ENCODE results near the gene LPIN3. TPM values are rescaled to one million over a fixed set of nuclear protein-coding genes. Genes with fewer than 3 reads are reported as not detected.

Gene LPIN3
- total RNA-seq, 2 experiments from 2014 or later: 1.9 to 2.4 TPM

- DNase-seq: no peak
Measured at GRCh38 chr20:41379551-41379950, 38.9 kb downstream of the LPIN3 start.

GRCh38 chr20:41380551-41381193, 40.1 kb downstream of the LPIN3 start:
- intact Hi-C loops (cut with DNase I, micrococcal nuclease): no loop called here
- TF ChIP-seq CTCF (IDR thresholded peaks at IDR 0.05): no peak
- peaks cover 26% of the 10 kb centered on the region for H3K27me3 Mint-ChIP-seq
- Histone ChIP-seq H3K36me3 (ENCODE audit: insufficient read depth, low read length) (no peaks in the 10 kb centered on the region), H3K9me3 (ENCODE audit: control insufficient read depth in 1 of 2, insufficient read depth in 1 of 2, low read length in 2 of 2) (peaks cover 0 to 4% of the 10 kb centered on the region in 2 experiments), H3K27ac (ENCODE audit: low read depth in 1 of 2, low read length in 2 of 2) (no peak overlapping the region), H3K27me3 (ENCODE audit: control insufficient read depth in 1 of 2, insufficient read depth in 2 of 2, low read length in 2 of 2) (peaks cover 4 to 12% of the 10 kb centered on the region in 2 experiments), H3K4me1 (ENCODE audit: insufficient read depth, low read length) (no peaks in the 10 kb centered on the region), H3K4me3 (ENCODE audit: low read length) (no peak overlapping the region)
- ATAC-seq (ENCODE audit: poor library complexity): no peak
- CTCF ChIA-PET: no interaction called here
- no peaks in the 10 kb centered on the region for H3K36me3 Mint-ChIP-seq (ENCODE audit: low read depth)
- H3K27ac Mint-ChIP-seq: no peak overlapping the region
- H3K4me3 Mint-ChIP-seq: no peak overlapping the region
- H3K9me3 Mint-ChIP-seq: no peaks in the 10 kb centered on the region
- peaks cover 15% of the 10 kb centered on the region for H3K4me1 Mint-ChIP-seq (ENCODE audit: low read depth)
- POLR2A ChIA-PET: interaction anchor here (1.3 kb wide), 1 partner anchor 238 kb away, joined by 3 read pairs; the partner anchor contains the start of gene CHD6
- DNase-seq: no peak

More at GRCh38 chr20:41379551-41379950, 38.9 kb downstream of the LPIN3 start:
- ATAC-seq (ENCODE audit: poor library complexity): no peak
- TF ChIP-seq CTCF (IDR thresholded peaks at IDR 0.05): no peak
- intact Hi-C loops (cut with DNase I, micrococcal nuclease): no loop called here
- ChIA-PET POLR2A (interaction anchor here (1.3 kb wide), 1 partner anchor 239 kb away, joined by 3 read pairs; the partner anchor contains the start of gene CHD6), CTCF (no interaction called here)
- H3K27ac Mint-ChIP-seq: no peak overlapping the region
- H3K4me1 Mint-ChIP-seq (ENCODE audit: low read depth): peaks cover 15% of the 10 kb centered on the region
- H3K36me3 Mint-ChIP-seq (ENCODE audit: low read depth): no peaks in the 10 kb centered on the region
- H3K4me3 Mint-ChIP-seq: no peak overlapping the region
- H3K4me3 ChIP-seq (ENCODE audit: low read length): no peak overlapping the region
- no peak overlapping the region for H3K27ac ChIP-seq (ENCODE audit: low read depth in 1 of 2, low read length in 2 of 2)
- peaks cover 26% of the 10 kb centered on the region for H3K27me3 Mint-ChIP-seq
- no peaks in the 10 kb centered on the region for H3K4me1 ChIP-seq (ENCODE audit: insufficient read depth, low read length)
- no peaks in the 10 kb centered on the region for H3K9me3 Mint-ChIP-seq
- no peaks in the 10 kb centered on the region for H3K36me3 ChIP-seq (ENCODE audit: insufficient read depth, low read length)
- peaks cover 0 to 4% of the 10 kb centered on the region in 2 experiments for H3K9me3 ChIP-seq (ENCODE audit: control insufficient read depth in 1 of 2, insufficient read depth in 1 of 2, low read length in 2 of 2)
- peaks cover 8 to 18% of the 10 kb centered on the region in 2 experiments for H3K27me3 ChIP-seq (ENCODE audit: control insufficient read depth in 1 of 2, insufficient read depth in 2 of 2, low read length in 2 of 2)

GRCh38 chr20:41382791-41383305, 42.2 kb downstream of the LPIN3 start:
- no peaks in the 10 kb centered on the region for H3K9me3 ChIP-seq (ENCODE audit: control insufficient read depth in 1 of 2, insufficient read depth in 1 of 2, low read length in 2 of 2)
- no peak for ATAC-seq (ENCODE audit: poor library complexity)
- no peak for TF ChIP-seq CTCF (IDR thresholded peaks at IDR 0.05)
- Mint-ChIP-seq H3K27ac (no peak overlapping the region), H3K4me1 (ENCODE audit: low read depth) (peaks cover 15% of the 10 kb centered on the region), H3K36me3 (ENCODE audit: low read depth) (no peaks in the 10 kb centered on the region), H3K27me3 (peaks cover 11% of the 10 kb centered on the region), H3K9me3 (no peaks in the 10 kb centered on the region), H3K4me3 (no peak overlapping the region)
- ChIA-PET POLR2A (no interaction called here), CTCF (no interaction called here)
- no peak overlapping the region for H3K27ac ChIP-seq (ENCODE audit: low read depth in 1 of 2, low read length in 2 of 2)
- H3K4me1 ChIP-seq (ENCODE audit: insufficient read depth, low read length): no peaks in the 10 kb centered on the region
- no peaks in the 10 kb centered on the region for H3K36me3 ChIP-seq (ENCODE audit: insufficient read depth, low read length)
- no peak for DNase-seq
- peaks cover 4 to 10% of the 10 kb centered on the region in 2 experiments for H3K27me3 ChIP-seq (ENCODE audit: control insufficient read depth in 1 of 2, insufficient read depth in 2 of 2, low read length in 2 of 2)
- intact Hi-C loops (cut with DNase I, micrococcal nuclease): no loop called here
- no peak overlapping the region for H3K4me3 ChIP-seq (ENCODE audit: low read length)
